AG04449 (cell line): Measurements from ENCODE around the gene NUMA1.

ENCODE experiments used
- CTCF ChIA-PET: fragments of 350-600 bp; formaldehyde crosslinking; extraction: SDS; loops from one replicate; lab custom pipeline; 2021; ENCODE audit warnings: antibody characterized with exemption; lab: Yijun Ruan, JAX
- POLR2A ChIA-PET: fragments of 400-600, 350-600 bp; formaldehyde crosslinking; extraction: SDS; loops from one replicate; lab custom pipeline; 2020; ENCODE audit warnings: antibody characterized with exemption, inconsistent platforms; lab: Yijun Ruan, JAX
- DNase-seq: peaks from one replicate; pipeline ENCODE4 v3.0.0-alpha.2; 2010; ENCODE audit warnings: low read depth, low spot score
- H3K4me3 ChIP-seq: 2 replicates; pipeline ENCODE4 v1.5.1; 2011; ENCODE audit warnings: low read depth, mild to moderate bottlenecking, control low read depth, low read length
- CTCF ChIP-seq: IDR thresholded peaks from one replicate; pipeline ENCODE4 v1.5.1; 2011; ENCODE audit warnings: mild to moderate bottlenecking, moderate library complexity, low read length, control low read depth, inconsistent platforms; ENCODE audit not compliant: insufficient read depth; ENCODE audit errors: missing control alignments

Gene NUMA1

GRCh38 chr11:72008728-72009127, 71.6 kb downstream of the NUMA1 start:
- no peak for DNase-seq
- no peak overlapping the region for H3K4me3 ChIP-seq
- CTCF ChIA-PET, result interaction anchor here (0.8 to 2.3 kb wide), 4 partner anchors 9 to 175 kb away, joined by 3 to 7 read pairs (median 5); no protein-coding TSS in a partner anchor
- TF ChIP-seq CTCF, result no peak
- POLR2A ChIA-PET, result interaction anchor here (1.1 to 1.2 kb wide), 2 partner anchors 9 to 12 kb away, joined by 3 read pairs; no protein-coding TSS in a partner anchor

- ChIA-PET POLR2A (interaction anchor here (0.6 kb wide), 1 partner anchor 9 kb away, joined by 3 read pairs; no protein-coding TSS in a partner anchor), CTCF (interaction anchor here (0.6 to 1.5 kb wide), 8 partner anchors 9 to 209 kb away, joined by 3 to 6 read pairs (median 4); no protein-coding TSS in a partner anchor)
- H3K4me3 ChIP-seq, result no peak overlapping the region
- TF ChIP-seq CTCF, result no peak
- no peak for DNase-seq
Observed at GRCh38 chr11:72007587-72007986, 72.8 kb downstream of the NUMA1 start.

- CTCF ChIA-PET, result interaction anchor here (0.7 to 1.6 kb wide), 4 partner anchors 9 to 176 kb away, joined by 3 to 6 read pairs (median 4); no protein-coding TSS in a partner anchor
- POLR2A ChIA-PET, result no interaction called here
- H3K4me3 ChIP-seq, result no peak overlapping the region
- DNase-seq, result no peak
- TF ChIP-seq CTCF, result no peak
Observed at GRCh38 chr11:72007089-72007476, 73.3 kb downstream of the NUMA1 start.

- H3K4me3 ChIP-seq, result no peak overlapping the region
- ChIA-PET POLR2A (no interaction called here), CTCF (interaction anchor here (0.7 to 2.7 kb wide), 9 partner anchors 8 to 427 kb away, joined by 3 to 17 read pairs (median 4); no protein-coding TSS in a partner anchor)
- TF ChIP-seq CTCF, result no peak
- DNase-seq, result no peak
Observed at GRCh38 chr11:72006309-72007088, 73.8 kb downstream of the NUMA1 start.

GRCh38 chr11:72005347-72006260, 74.7 kb downstream of the NUMA1 start:
- CTCF ChIA-PET, result interaction anchor here (0.7 to 2.7 kb wide), 9 partner anchors 9 to 428 kb away, joined by 3 to 17 read pairs (median 4); no protein-coding TSS in a partner anchor

More at GRCh38 chr11:72005347-72006260, 74.7 kb downstream of the NUMA1 start:
- TF ChIP-seq CTCF, result no peak
- POLR2A ChIA-PET, result no interaction called here
- no peak for DNase-seq
- H3K4me3 ChIP-seq, result no peak overlapping the region
